Vagina (tissue), 2 donors: Measurements from ENCODE around the gene EIF3I. TPM values are rescaled to one million over a fixed set of nuclear protein-coding genes. Genes with fewer than 3 reads are reported as not detected.

Experiments
- DNase-seq, 2 donors: peaks; one replicate each; pipeline ENCODE4 v3.0.0-alpha.2; 2017; ENCODE audit errors: extremely low spot score in 2 of 2
- H3K27ac ChIP-seq: fragments of 200-600 bp; sonication (generic); one replicate; pipeline ENCODE4 v1.5.1; 2019
- H3K27me3 ChIP-seq: fragments of 200-600 bp; sonication (generic); one replicate; pipeline ENCODE4 v1.5.1; 2019
- H3K36me3 ChIP-seq, 2 donors: fragments of 200-600 bp; sonication (generic); one replicate each; pipeline ENCODE4 v1.5.1; 2017 to 2019
- H3K4me1 ChIP-seq: fragments of 200-600 bp; sonication (generic); one replicate; pipeline ENCODE4 v1.5.1; 2019
- H3K4me3 ChIP-seq, 2 donors: fragments of 200-600 bp; sonication (generic); 1 replicate in 1 of 2; 2 replicates in 1 of 2; pipeline ENCODE4 v1.5.1; 2016 to 2019
- H3K9me3 ChIP-seq: fragments of 200-600 bp; sonication (generic); one replicate; pipeline ENCODE4 v1.5.1; 2019
- POLR2A ChIP-seq, 2 donors: fragments of 450-650 bp; IDR thresholded peaks; one replicate each; pipeline ENCODE4 v1.6.1; 2017; ENCODE audit warnings: antibody characterized with exemption in 2 of 2, mild to moderate bottlenecking in 2 of 2, moderate library complexity in 2 of 2
- POLR2AphosphoS5 ChIP-seq, 2 donors: sonication (generic); formaldehyde crosslinking; IDR thresholded peaks; one replicate each; pipeline ENCODE4 v1.9.0; 2017; ENCODE audit warnings: antibody characterized with exemption in 2 of 2, mild to moderate bottlenecking in 2 of 2, low read depth in 1 of 2; ENCODE audit not compliant: insufficient read depth in 1 of 2
- intact Hi-C: fragments of 100-400 bp; cut with DNase I; formaldehyde crosslinking; loops from one replicate; pipeline ENCODE4 v1.15.1; 2023
- total RNA-seq: library from RNA; depleted of rRNA; stranded (reverse); fragments of >200 nt; gene quantifications from one replicate; pipeline ENCODE4 v1.2.3, GENCODE V29; 2016
- TF ChIP-seq, protein P1 (sequence below), 3 experiments: fragments of 450-650 bp in 2 of 3; fragments of 200-600 bp in 1 of 3; sonication (generic) in 1 of 3; IDR thresholded peaks; one replicate each; pipeline ENCODE4 v1.5.1; 2017 to 2019; ENCODE audit warnings: antibody characterized with exemption in 3 of 3, mild to moderate bottlenecking in 2 of 3, moderate library complexity in 2 of 3

EIF3I gene
- total RNA-seq, 1 donor from 2014 or later, result 164 TPM

DNA sequence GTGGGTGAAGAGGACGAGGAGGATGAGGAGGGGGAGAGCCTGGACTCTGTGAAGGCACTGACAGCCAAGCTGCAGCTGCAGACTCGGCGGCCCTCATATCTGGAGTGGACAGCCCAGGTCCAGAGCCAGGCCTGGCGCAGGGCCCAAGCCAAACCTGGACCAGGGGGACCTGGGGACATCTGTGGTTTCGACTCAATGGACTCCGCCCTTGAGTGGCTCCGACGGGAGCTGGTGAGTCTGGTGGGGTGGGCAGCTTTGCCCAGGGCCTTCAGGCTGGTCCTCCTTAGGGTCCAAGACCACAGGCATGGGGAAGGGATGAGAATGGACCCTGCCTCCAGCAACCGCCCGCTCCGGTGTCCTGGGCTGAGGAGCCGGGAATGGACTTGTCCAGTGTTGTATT, 25.2 kb downstream of the EIF3I start:
- intact Hi-C loops, result no loop called here
- Histone ChIP-seq H3K9me3 (no peaks in the 10 kb centered on the region), H3K27me3 (no peaks in the 10 kb centered on the region), H3K4me3 (no peak overlapping the region), H3K36me3 (no peaks in the 10 kb centered on the region), H3K4me1 (peaks cover 39% of the 10 kb centered on the region), H3K27ac (peak overlapping the region; percentile 43)
- no peak for DNase-seq
- TF ChIP-seq, protein P1, sequence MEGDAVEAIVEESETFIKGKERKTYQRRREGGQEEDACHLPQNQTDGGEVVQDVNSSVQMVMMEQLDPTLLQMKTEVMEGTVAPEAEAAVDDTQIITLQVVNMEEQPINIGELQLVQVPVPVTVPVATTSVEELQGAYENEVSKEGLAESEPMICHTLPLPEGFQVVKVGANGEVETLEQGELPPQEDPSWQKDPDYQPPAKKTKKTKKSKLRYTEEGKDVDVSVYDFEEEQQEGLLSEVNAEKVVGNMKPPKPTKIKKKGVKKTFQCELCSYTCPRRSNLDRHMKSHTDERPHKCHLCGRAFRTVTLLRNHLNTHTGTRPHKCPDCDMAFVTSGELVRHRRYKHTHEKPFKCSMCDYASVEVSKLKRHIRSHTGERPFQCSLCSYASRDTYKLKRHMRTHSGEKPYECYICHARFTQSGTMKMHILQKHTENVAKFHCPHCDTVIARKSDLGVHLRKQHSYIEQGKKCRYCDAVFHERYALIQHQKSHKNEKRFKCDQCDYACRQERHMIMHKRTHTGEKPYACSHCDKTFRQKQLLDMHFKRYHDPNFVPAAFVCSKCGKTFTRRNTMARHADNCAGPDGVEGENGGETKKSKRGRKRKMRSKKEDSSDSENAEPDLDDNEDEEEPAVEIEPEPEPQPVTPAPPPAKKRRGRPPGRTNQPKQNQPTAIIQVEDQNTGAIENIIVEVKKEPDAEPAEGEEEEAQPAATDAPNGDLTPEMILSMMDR (IDR thresholded peaks at IDR 0.05), result no peak
- TF ChIP-seq POLR2AphosphoS5 (IDR thresholded peaks at IDR 0.05; ENCODE audit: insufficient read depth in 1 of 2, low read depth in 1 of 2), result no peak
- TF ChIP-seq POLR2A (IDR thresholded peaks at IDR 0.05), result no peak

DNA sequence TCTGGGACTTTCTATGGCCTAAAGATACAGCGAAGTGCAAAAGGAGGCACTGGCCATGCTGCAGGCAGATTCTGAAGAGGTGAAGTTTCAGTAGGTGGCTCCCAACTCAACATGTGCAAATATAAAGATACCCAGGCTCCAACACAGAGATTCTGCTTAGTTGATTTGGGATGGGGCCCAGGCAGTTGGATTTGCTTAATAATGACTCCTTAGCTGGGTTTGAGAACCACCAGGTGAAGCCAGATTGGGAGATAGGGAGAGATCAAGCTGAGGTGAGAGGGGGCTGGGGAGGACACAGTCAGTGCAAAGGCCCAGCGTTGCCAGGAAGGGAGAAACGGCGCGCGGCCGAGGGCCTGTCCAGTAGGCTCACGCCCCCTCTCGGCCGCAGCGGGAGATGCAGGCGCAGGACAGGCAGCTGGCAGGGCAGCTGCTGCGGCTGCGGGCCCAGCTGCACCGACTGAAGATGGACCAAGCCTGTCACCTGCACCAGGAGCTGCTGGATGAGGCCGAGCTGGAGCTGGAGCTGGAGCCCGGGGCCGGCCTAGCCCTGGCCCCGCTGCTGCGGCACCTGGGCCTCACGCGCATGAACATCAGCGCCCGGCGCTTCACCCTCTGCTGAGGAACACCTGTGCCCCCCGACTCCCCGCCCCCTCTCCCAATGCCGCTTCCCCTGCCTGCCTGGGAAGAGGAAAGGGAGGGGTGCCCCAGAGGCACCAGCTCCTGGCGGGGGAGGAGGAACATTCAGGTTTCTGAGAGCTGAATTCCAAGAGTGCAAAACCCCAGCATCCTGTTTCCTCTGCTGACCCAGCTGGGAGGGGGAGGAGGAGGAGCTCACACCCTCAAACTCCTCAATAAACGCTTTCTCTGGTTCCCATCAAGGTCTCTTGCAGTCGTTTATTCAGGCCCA, 26.0 kb downstream of the EIF3I start:
- peak overlapping the region in 1 of 2 donors; percentile 1 for H3K4me3 ChIP-seq
- DNase-seq, result no peak
- H3K4me1 ChIP-seq, result peaks cover 33% of the 10 kb centered on the region

DNA sequence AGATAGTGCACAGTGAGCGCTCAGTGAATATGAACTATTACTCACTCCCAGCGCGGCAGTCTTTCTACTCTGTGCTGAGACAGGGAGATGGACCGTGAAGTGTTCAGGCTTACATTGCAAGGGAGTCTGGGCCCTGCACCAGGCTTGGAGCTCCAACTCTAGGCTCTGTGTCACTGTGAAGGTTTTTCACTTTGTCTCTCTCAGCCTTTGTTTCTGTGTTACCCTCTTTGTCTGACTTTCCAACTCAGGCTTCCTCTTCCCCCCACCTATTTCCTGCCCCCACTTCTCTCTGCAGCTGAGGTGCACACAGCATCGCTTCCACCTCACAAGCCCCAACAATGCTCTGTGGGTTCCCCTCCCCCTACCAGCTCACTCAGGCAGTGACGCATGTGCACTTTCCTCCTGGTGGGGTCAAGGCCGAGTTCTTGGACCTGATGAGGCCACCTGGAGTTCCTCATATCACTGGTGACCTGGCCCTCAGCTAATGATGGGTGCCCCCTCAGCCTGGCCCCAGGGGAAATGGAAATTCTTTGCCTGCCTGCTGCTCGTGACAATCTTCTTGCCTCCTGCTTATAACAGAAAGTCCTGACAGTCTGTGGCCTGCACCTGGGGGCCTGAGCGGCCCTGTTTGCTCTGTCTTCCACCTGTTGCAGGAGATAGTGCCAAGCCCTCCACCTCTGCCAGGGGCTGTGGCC, 27.8 kb downstream of the EIF3I start:
- H3K27ac ChIP-seq, result peak overlapping the region; percentile 55
- no peaks in the 10 kb centered on the region for H3K27me3 ChIP-seq
- H3K36me3 ChIP-seq, result no peaks in the 10 kb centered on the region
- TF ChIP-seq, protein P1 (IDR thresholded peaks at IDR 0.05), result no peak
- no peak for TF ChIP-seq POLR2A (IDR thresholded peaks at IDR 0.05)
- TF ChIP-seq POLR2AphosphoS5 (IDR thresholded peaks at IDR 0.05; ENCODE audit: insufficient read depth in 1 of 2, low read depth in 1 of 2), result peak; percentile 50 to 58
- DNase-seq, result no peak
- intact Hi-C loops, result no loop called here
- H3K4me3 ChIP-seq, result no peak overlapping the region
- H3K4me1 ChIP-seq, result peaks cover 30% of the 10 kb centered on the region
- no peaks in the 10 kb centered on the region for H3K9me3 ChIP-seq

More for the DNA sequence above, 26.0 kb downstream of the EIF3I start:
- no peaks in the 10 kb centered on the region for H3K9me3 ChIP-seq
- H3K27me3 ChIP-seq, result no peaks in the 10 kb centered on the region
- intact Hi-C loops, result no loop called here
- no peaks in the 10 kb centered on the region for H3K36me3 ChIP-seq
- no peak for TF ChIP-seq POLR2A (IDR thresholded peaks at IDR 0.05)
- peak in 1 of 2 donors; percentile 62 for TF ChIP-seq POLR2AphosphoS5 (IDR thresholded peaks at IDR 0.05; ENCODE audit: insufficient read depth in 1 of 2, low read depth in 1 of 2)
- TF ChIP-seq, protein P1 (IDR thresholded peaks at IDR 0.05), result peak; percentile 56 to 62 (median 62)
- H3K27ac ChIP-seq, result peak overlapping the region; percentile 43

DNA sequence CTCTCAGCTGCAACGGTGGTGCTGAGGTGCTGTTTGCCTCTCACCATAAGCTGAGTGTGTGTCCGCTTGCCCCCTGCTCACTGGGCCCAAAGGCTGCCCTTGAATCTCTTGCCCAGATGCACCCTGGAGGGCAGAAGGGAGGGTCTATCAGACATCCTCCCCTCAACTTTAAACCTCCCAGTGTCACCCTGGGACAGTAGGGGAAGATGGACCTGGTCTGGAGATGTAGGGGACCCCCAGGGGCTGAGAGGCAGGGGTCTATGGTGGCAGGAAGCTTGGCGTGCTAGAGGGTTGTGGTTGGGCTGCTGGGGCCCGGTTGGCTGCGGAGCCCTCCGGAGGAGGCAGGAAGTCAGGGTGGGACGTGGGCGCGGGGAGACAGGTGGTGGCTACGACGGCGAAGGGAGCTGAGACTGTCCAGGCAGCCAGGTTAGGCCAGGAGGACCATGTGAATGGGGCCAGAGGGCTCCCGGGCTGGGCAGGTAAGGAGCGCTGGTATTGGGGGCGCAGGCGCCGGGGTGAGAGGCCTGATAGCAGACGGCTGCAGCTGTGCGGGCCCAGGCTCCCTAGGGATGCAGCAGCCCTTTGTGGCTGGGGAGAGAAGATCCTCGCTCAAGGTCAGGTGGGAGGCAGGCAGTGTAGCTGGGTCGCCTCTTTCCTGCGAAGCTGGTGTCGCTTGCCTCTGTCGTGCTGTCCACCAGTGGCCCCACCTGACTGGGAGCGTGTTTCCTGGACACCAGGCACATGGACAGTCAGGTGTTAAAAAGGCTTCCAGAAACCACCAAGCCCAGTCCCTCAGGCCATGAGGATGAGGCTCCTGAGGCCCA, 28.9 kb downstream of the EIF3I start, which contains the start of gene LCK:
LCK (plus strand) TSS at position 373 of the 824 bp plus-strand sequence. CDS start 23,065 bp downstream, outside the sequence.
- peaks cover 30% of the 10 kb centered on the region for H3K4me1 ChIP-seq
- no peak for DNase-seq
- TF ChIP-seq, protein P1 (IDR thresholded peaks at IDR 0.05), result no peak
- TF ChIP-seq POLR2AphosphoS5 (IDR thresholded peaks at IDR 0.05; ENCODE audit: insufficient read depth in 1 of 2, low read depth in 1 of 2), result no peak
- TF ChIP-seq POLR2A (IDR thresholded peaks at IDR 0.05), result no peak
- H3K27me3 ChIP-seq, result no peaks in the 10 kb centered on the region
- peak within 1 kb of the TSS; percentile 55 for H3K27ac ChIP-seq
- H3K9me3 ChIP-seq, result no peaks in the 10 kb centered on the region
- no peaks in the 10 kb centered on the region for H3K36me3 ChIP-seq
- intact Hi-C loops, result no loop called here
- H3K4me3 ChIP-seq, result peak within 1 kb of the TSS in 1 of 2 donors; percentile 26
